ENCODE measurements around the gene ECM2. TPM values are rescaled to one million over a fixed set of nuclear protein-coding genes. Genes with fewer than 3 reads are reported as not detected.

ECM2 gene
- total RNA-seq, 3 donors from 2014 or later, result 1.0 to 5.0 (median 1.9) TPM

GRCh38 chr9:92550765-92551164 is 15.0 kb upstream of the ECM2 start:
- no peaks in the 10 kb centered on the region for H3K36me3 ChIP-seq (ENCODE audit: low read depth)
- intact Hi-C loops (cut with DNase I, micrococcal nuclease), result no loop called here
- no peak for ATAC-seq
- DNase-seq, result no peak
- TF ChIP-seq CTCF (IDR thresholded peaks at IDR 0.05), result no peak
- H3K4me3 ChIP-seq, result no peak overlapping the region
- H3K4me1 ChIP-seq (ENCODE audit: low read depth), result no peaks in the 10 kb centered on the region
- no peaks in the 10 kb centered on the region for H3K9me3 ChIP-seq

GRCh38 chr9:92547356-92547755 is 11.6 kb upstream of the ECM2 start:
- Histone ChIP-seq H3K4me1 (ENCODE audit: low read depth) (no peaks in the 10 kb centered on the region), H3K36me3 (ENCODE audit: low read depth) (no peaks in the 10 kb centered on the region), H3K9me3 (no peaks in the 10 kb centered on the region), H3K4me3 (no peak overlapping the region)
- DNase-seq (no peak), ATAC-seq (no peak)
- no peak for TF ChIP-seq CTCF (IDR thresholded peaks at IDR 0.05)
- intact Hi-C loops (cut with DNase I, micrococcal nuclease), result no loop called here

- Histone ChIP-seq H3K4me3 (no peak overlapping the region), H3K36me3 (ENCODE audit: low read depth) (no peaks in the 10 kb centered on the region), H3K4me1 (ENCODE audit: low read depth) (no peaks in the 10 kb centered on the region), H3K9me3 (no peaks in the 10 kb centered on the region)
- intact Hi-C loops (cut with DNase I, micrococcal nuclease), result no loop called here
- no peak for ATAC-seq
- DNase-seq, result no peak
- no peak for TF ChIP-seq CTCF (IDR thresholded peaks at IDR 0.05)
Measured at GRCh38 chr9:92545002-92545510, 9.3 kb upstream of the ECM2 start.

- no peak overlapping the region for H3K4me3 ChIP-seq
- intact Hi-C loops (cut with DNase I, micrococcal nuclease), result no loop called here
- ATAC-seq (peak; percentile 57), DNase-seq (no peak)
- H3K9me3 ChIP-seq, result no peaks in the 10 kb centered on the region
- TF ChIP-seq CTCF (IDR thresholded peaks at IDR 0.05), result no peak
- no peaks in the 10 kb centered on the region for H3K4me1 ChIP-seq (ENCODE audit: low read depth)
- no peaks in the 10 kb centered on the region for H3K36me3 ChIP-seq (ENCODE audit: low read depth)
Measured at GRCh38 chr9:92543972-92544371, 8.2 kb upstream of the ECM2 start.

- H3K36me3 ChIP-seq (ENCODE audit: low read depth), result no peaks in the 10 kb centered on the region
- H3K4me3 ChIP-seq, result no peak overlapping the region
- TF ChIP-seq CTCF (IDR thresholded peaks at IDR 0.05), result no peak
- intact Hi-C loops (cut with DNase I, micrococcal nuclease), result no loop called here
- no peaks in the 10 kb centered on the region for H3K4me1 ChIP-seq (ENCODE audit: low read depth)
- ATAC-seq (no peak), DNase-seq (no peak)
- H3K9me3 ChIP-seq, result no peaks in the 10 kb centered on the region
Measured at GRCh38 chr9:92538541-92538940, 2.8 kb upstream of the ECM2 start.

- no peaks in the 10 kb centered on the region for H3K4me1 ChIP-seq (ENCODE audit: low read depth)
- ATAC-seq (no peak), DNase-seq (no peak)
- no peaks in the 10 kb centered on the region for H3K9me3 ChIP-seq
- H3K36me3 ChIP-seq (ENCODE audit: low read depth), result no peaks in the 10 kb centered on the region
- H3K4me3 ChIP-seq, result no peak overlapping the region
- no peak for TF ChIP-seq CTCF (IDR thresholded peaks at IDR 0.05)
- intact Hi-C loops (cut with DNase I, micrococcal nuclease), result no loop called here
Measured at GRCh38 chr9:92534674-92535073, 1.1 kb downstream of the ECM2 start.
